Activated B cell treated with CpG ODN at 0.5 μM for 24 hours (primary cell): ENCODE measurements around the gene AOPEP. TPM values are rescaled to one million over a fixed set of nuclear protein-coding genes. Genes with fewer than 3 reads are reported as not detected.

Experiments
- ATAC-seq: fragments of 200-7000 bp; cut with Tn5 transposase; one replicate; pipeline ENCODE4 v1.10.0; 2021; ENCODE audit warnings: low read depth, mild to moderate bottlenecking, moderate library complexity
- CTCF ChIA-PET: fragments of 350-600 bp; sonication (Branson Sonifier 250); formaldehyde crosslinking; loops from one replicate; lab custom pipeline; 2021; ENCODE audit warnings: antibody characterized with exemption; lab: Charles Lee
- POLR2A ChIA-PET: fragments of 350-600 bp; sonication (Branson Sonifier 250); formaldehyde crosslinking; loops from one replicate; lab custom pipeline; 2021; ENCODE audit warnings: antibody characterized with exemption; lab: Charles Lee
- DNase-seq: peaks from one replicate; pipeline ENCODE4 v3.0.0; 2022
- H3K27ac Mint-ChIP-seq: one replicate; pipeline ENCODE4 v1.8.0; 2020; ENCODE audit warnings: mixed read lengths
- H3K27me3 Mint-ChIP-seq: one replicate; pipeline ENCODE4 v1.8.0; 2021; ENCODE audit warnings: mixed read lengths
- H3K36me3 Mint-ChIP-seq: one replicate; pipeline ENCODE4 v1.8.0; 2021; ENCODE audit warnings: low read depth, mixed read lengths
- H3K4me1 Mint-ChIP-seq: one replicate; pipeline ENCODE4 v1.8.0; 2021; ENCODE audit warnings: mixed read lengths
- H3K4me3 Mint-ChIP-seq: one replicate; pipeline ENCODE4 v1.8.0; 2020; ENCODE audit warnings: mild to moderate bottlenecking, mixed read lengths
- H3K9me3 Mint-ChIP-seq: one replicate; pipeline ENCODE4 v1.8.0; 2020; ENCODE audit warnings: mixed read lengths
- intact Hi-C: fragments of 100-400 bp; cut with micrococcal nuclease; formaldehyde crosslinking; loops from one replicate; pipeline ENCODE4 v1.15.1; 2024
- total RNA-seq: library from RNA; stranded (reverse); gene quantifications from 2 replicates; pipeline ENCODE4 v1.2.3, GENCODE V29; 2022
- TF ChIP-seq, protein P1 (sequence below): fragments of 200-600 bp; IDR thresholded peaks from one replicate; pipeline ENCODE4 v1.8.0; 2022; ENCODE audit warnings: antibody characterized with exemption, mild to moderate bottlenecking

The AOPEP gene
- total RNA-seq, 1 donor from 2014 or later: 20.4 TPM

DNA sequence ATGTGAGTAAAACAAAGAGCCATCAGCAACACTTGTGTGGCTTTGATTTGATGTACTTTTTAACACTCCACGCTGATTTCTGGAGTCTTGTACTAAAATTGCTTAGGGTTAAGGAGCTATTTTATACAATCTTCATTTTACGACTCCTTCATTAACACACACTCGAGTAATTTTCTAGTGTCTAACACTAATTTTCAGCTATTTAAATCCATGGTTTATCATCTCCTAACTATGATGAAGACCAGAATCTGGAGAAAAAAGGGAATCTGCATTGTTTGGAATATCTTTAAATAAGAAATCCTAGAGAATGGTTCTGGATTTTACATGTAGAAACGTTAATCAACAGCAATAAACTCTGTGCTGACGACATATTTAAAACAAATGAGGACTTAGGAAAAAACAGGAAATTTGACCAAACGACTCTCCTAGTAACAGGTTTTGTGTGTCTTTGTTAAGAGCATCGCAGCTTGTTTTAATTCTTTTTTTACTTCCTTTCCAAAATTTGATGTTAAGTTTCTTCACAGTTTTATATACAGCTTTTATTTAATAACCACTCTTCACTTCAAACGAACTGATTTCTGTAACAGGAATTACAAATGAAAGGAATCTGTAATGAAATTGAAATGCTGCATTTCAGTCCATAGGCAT is 138.5 kb downstream of the AOPEP start:
- TF ChIP-seq, protein P1, sequence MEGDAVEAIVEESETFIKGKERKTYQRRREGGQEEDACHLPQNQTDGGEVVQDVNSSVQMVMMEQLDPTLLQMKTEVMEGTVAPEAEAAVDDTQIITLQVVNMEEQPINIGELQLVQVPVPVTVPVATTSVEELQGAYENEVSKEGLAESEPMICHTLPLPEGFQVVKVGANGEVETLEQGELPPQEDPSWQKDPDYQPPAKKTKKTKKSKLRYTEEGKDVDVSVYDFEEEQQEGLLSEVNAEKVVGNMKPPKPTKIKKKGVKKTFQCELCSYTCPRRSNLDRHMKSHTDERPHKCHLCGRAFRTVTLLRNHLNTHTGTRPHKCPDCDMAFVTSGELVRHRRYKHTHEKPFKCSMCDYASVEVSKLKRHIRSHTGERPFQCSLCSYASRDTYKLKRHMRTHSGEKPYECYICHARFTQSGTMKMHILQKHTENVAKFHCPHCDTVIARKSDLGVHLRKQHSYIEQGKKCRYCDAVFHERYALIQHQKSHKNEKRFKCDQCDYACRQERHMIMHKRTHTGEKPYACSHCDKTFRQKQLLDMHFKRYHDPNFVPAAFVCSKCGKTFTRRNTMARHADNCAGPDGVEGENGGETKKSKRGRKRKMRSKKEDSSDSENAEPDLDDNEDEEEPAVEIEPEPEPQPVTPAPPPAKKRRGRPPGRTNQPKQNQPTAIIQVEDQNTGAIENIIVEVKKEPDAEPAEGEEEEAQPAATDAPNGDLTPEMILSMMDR: no peak
- DNase-seq (no peak), ATAC-seq (no peak)
- Mint-ChIP-seq H3K27me3 (no peaks in the 10 kb centered on the region), H3K36me3 (no peaks in the 10 kb centered on the region), H3K9me3 (no peaks in the 10 kb centered on the region), H3K4me1 (peaks cover 34% of the 10 kb centered on the region), H3K27ac (no peak overlapping the region), H3K4me3 (no peak overlapping the region)
- intact Hi-C loops: loop anchor here (5.0 kb wide), 1 partner anchor 138 kb away; the partner anchor contains the start of gene AOPEP
- CTCF ChIA-PET: interaction anchor here (1.0 kb wide), 1 partner anchor 10 kb away, joined by 3 read pairs; no protein-coding TSS in a partner anchor
- POLR2A ChIA-PET: no interaction called here

DNA sequence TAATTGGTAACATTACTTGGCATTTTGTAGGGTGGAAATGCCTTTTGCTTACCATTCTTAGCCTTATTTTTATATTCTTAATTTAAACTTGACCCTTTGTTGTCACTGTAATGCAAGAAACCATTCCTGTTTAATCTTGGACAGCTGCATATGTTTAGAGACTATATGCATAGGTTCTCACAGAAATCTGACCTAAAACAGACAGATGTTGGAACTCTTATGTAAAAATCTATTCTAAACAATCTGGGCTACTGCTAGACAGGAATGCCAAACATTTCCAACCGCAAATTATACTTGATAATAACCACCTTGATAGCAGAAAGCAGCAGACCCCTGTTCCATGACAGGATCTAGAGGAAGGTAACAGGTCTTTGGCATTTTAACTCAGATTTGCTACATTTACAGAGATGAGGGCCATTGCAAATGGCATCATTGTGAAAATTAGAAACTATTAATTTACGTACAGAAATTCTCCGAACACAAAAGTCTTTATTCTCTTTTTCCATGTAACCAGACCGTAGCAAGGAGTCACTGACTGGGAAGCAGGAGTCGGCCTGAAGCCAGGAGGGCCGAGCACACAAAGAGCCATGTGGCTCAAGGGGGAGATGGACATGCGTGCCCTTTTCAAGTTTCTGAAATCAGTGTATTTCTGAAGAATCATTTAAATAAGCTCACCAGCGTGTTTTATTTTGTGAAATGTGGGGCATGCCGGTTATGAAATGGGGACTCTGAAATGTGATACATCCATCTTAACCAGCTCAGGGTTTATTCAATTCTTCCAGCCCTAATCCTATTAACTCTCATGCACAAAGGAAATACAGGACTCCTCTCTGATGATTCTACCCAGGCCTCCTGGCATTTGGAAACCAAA is 139.3 kb downstream of the AOPEP start:
- Mint-ChIP-seq H3K27me3 (no peaks in the 10 kb centered on the region), H3K9me3 (no peaks in the 10 kb centered on the region), H3K36me3 (no peaks in the 10 kb centered on the region), H3K4me3 (no peak overlapping the region), H3K4me1 (peaks cover 26% of the 10 kb centered on the region), H3K27ac (no peak overlapping the region)
- no peak for ATAC-seq
- TF ChIP-seq, protein P1: no peak
- CTCF ChIA-PET: no interaction called here
- POLR2A ChIA-PET: no interaction called here
- no peak for DNase-seq
- intact Hi-C loops: no loop called here

DNA sequence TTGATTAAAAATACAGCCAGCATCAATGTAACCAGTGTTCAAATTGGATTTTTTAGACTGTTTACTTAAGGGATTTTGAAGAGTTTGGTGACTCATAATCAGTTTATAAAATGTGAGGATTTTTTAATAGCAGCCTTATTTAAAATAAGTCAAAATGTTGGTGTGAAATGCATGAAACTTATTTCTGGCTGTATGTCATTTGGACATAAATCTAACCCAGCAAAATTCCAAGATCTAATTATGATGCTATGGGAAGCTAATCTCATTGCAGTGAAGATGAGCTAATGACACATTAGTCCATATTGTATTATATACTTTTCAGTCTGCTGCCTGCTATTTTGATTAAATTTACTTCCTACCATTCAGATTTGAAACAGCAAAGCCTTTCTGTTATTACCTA is 140.3 kb downstream of the AOPEP start:
- Mint-ChIP-seq H3K4me1 (peaks cover 22% of the 10 kb centered on the region), H3K36me3 (no peaks in the 10 kb centered on the region), H3K4me3 (no peak overlapping the region), H3K27me3 (no peaks in the 10 kb centered on the region), H3K9me3 (no peaks in the 10 kb centered on the region), H3K27ac (no peak overlapping the region)
- DNase-seq (no peak), ATAC-seq (no peak)
- intact Hi-C loops: no loop called here
- POLR2A ChIA-PET: no interaction called here
- TF ChIP-seq, protein P1: no peak
- CTCF ChIA-PET: interaction anchor here (0.6 kb wide), 1 partner anchor 595 kb away, joined by 3 read pairs; no protein-coding TSS in a partner anchor

DNA sequence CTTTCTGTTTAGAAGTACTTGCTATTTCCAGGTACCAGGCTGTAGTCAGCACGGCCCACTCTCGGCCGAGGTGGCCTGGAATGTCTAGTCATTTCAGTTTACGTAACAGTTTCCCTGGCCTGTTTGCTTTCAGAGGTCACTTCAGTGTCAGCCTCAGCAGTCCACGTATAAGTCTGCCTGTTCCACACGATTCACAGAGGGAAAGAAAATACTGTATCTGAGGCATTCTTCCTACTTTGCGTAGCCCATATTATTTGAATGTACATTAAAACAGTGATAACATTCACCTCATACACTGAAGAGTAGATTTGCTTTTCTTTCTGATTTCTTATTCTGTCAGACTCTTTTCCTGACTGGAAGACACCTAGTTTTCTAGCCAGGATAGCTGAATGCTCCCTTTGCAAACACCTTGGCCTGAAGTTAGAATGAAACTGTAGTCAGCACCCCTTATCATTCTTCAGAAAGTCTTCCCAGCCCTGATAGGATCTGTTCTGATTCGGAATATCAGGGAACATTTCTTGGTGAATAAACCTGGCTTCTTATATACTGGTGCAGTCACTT is 140.9 kb downstream of the AOPEP start:
- ATAC-seq: no peak
- intact Hi-C loops: no loop called here
- Mint-ChIP-seq H3K27ac (no peak overlapping the region), H3K27me3 (no peaks in the 10 kb centered on the region), H3K4me3 (no peak overlapping the region), H3K4me1 (peaks cover 17% of the 10 kb centered on the region), H3K36me3 (no peaks in the 10 kb centered on the region), H3K9me3 (no peaks in the 10 kb centered on the region)
- TF ChIP-seq, protein P1: no peak
- POLR2A ChIA-PET: no interaction called here
- CTCF ChIA-PET: interaction anchor here (0.6 kb wide), 1 partner anchor 594 kb away, joined by 3 read pairs; no protein-coding TSS in a partner anchor
- no peak for DNase-seq

DNA sequence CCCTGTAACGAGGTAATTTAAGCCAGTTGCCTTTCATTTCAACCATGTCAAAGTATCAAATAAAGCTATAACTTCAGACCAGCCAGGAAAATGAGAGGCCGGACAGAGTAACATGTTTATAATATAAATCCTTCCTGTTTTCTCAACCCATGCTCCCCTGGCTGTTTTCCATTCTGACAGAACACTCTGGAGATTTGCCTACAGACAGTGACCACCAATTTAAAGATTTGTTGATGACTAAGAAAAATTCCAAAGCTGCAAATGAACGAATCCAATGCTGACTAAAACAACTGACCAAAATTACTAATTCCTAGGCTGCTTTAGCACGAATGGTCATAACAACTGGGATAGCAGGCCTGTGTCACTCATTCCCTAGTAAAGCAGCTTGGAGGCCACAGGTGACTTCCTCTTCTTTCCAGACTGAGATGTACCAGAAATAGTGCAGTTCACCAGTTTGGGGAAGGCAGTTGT is 141.4 kb downstream of the AOPEP start:
- POLR2A ChIA-PET: no interaction called here
- H3K9me3 Mint-ChIP-seq: no peaks in the 10 kb centered on the region
- no peaks in the 10 kb centered on the region for H3K36me3 Mint-ChIP-seq
- no peak for DNase-seq
- ATAC-seq: no peak
- H3K27me3 Mint-ChIP-seq: no peaks in the 10 kb centered on the region
- intact Hi-C loops: no loop called here
- H3K4me1 Mint-ChIP-seq: peaks cover 12% of the 10 kb centered on the region
- H3K27ac Mint-ChIP-seq: no peak overlapping the region
- TF ChIP-seq, protein P1: no peak
- no peak overlapping the region for H3K4me3 Mint-ChIP-seq
- CTCF ChIA-PET: no interaction called here
